Mesenteric fat pad (tissue), 1 donor: ENCODE measurements around the gene ABHD4. TPM values are rescaled to one million over a fixed set of nuclear protein-coding genes. Genes with fewer than 3 reads are reported as not detected.
"Not testable (repeated sequence)": the region's sequence is repeated elsewhere in the genome, so short reads cannot be mapped to it uniquely, and the experiment has no call there.

ENCODE experiments used
- DNase-seq: peaks from one replicate; pipeline ENCODE4 v3.0.0-alpha.2; 2020; ENCODE audit warnings: low spot score
- total RNA-seq: library from RNA; stranded (reverse); fragmentation: NEBNext Ultra II Directional; extraction: Animal tissue kit (Norgen Biotek cat#: 25700); gene quantifications from one replicate; pipeline ENCODE4 v1.2.1, GENCODE V29; 2021
- donor health status: DM: yes; HTN: yes; CAD: no.

Gene ABHD4
- total RNA-seq, 1 donor from 2014 or later: 36.5 TPM

DNA sequence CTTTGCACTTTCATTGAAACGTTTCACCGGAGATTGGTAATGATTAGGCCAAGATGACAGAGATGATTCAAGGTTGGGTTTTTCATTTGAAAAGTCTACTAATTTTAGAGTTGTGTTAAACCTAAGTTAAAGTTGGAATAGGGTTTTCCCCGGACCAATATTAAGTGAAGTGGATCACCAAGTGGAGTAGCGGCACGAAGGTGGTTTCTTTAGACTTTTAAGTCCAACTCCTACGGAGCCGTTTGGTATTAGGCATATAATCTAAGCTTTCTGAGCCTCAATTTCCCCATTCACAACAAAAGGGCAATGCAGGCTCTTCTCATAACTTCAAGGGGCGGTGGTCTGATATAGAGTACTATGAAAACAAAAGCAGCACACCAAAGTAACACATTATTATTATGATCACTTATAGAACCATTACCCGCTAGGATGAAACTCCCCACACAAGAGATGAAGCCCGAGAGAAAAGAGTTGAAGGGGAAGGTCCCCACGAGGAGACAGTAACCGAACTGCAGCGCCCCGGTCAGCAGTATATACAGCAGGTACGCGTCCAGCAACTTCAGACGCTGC, 9.5 kb upstream of the ABHD4 start:
- no peak for DNase-seq

DNA sequence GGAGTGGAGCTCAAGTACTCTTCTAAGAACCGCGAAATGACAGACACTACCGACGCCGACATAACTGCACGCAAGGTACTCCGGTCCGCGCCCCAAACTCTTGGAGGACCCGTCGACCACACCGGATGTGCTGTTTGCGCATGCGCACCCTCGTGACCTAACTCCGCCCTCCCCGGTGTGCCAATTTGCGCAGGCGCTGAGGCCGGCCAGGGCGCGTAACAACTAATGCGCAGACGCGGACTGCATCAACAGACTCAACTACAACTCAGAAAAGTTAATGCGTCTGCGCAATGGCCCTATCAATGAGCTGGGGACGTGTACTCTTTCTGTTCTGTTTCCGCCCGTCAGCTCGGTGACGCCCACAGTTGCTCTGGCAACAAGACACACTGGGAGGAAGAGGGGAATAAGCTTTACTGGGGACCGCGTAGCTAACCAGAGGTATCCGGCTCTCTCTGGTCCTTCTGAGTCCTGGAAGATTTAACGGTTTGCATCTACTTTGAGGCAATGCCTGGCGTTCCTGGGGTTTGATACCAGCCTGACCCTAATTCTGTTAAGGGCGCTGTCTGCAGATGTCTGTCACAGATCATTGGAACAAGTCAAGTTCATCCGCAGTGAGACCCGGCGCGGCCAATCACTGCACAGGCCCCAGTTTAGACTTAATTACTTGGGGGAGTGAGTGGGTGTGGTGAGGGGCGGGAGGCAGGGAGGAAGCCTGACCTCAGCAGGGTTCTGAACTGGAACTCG, 8.8 kb upstream of the ABHD4 start, which contains the start of gene DAD1:
Gene DAD1, minus strand, starts transcription at position 129 of the 744 bp plus-strand sequence. Its CDS starts 67 bp downstream, at position 62.
- peak; percentile 100 for DNase-seq

DNA sequence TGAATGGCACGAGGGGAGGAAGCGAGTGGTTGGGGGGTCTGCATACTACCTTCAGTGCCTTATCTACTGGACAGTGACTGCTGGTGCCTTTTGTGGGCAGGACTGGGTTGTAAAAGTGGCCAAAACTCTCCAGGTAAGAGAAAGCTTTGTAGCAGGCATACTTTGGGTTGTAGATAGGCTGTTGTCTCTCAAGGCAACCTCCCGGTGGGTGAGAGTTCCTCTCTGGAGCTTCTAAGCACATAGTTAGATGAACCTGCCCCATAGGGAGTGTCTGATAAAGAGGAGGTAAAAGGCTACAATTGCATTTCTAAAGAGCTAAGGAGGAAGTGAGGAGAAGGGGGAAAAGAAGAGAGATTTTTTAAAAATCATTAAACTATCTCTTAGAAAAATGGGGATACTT, 4.9 kb upstream of the ABHD4 start:
- DNase-seq: no peak

DNA sequence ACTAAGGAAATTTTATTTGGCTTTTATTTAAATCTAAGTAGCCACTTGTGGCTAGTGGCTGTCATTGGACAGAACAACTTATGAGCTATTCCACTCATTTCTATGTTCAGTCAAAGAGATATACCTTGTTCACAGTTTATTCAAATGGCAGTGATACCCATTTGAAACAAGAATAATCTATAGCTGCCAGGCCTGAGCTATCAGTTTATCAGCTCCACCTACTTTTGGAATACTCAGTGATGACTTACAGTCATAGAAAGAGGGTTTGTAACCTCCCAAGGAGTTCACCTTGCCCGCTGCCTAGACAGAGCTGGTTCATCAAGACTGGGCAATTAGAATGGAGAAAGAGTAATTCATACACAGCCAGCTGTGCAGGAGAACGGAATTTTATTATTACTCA, 4.5 kb upstream of the ABHD4 start:
- DNase-seq: no peak

DNA sequence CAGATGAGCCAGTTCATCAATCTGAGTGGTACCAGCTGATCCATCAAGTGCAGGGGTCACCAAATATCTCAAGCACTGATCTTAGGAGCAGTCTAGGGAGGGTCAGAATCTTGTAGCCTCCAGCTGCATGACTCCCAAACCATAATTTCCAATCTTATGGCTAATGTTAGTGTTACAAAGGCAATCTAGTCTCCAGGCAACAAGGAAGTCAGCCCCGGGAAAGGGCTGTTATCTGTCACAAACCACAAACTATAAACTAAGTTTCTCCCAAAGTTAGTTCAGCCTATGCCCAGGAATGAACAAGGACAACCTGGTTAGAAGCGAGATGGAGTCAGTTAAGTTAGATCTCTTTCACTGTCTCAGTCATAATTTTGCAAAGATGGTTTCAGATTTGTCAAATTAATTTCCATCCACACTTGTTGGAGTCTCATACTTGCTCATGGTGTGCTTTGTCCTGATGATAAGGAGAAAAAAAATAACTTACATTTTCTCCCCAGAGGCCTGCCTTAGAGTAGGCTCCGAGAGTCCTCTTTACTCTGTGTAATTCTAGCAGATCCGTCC, 3.9 kb upstream of the ABHD4 start:
- DNase-seq: no peak

DNA sequence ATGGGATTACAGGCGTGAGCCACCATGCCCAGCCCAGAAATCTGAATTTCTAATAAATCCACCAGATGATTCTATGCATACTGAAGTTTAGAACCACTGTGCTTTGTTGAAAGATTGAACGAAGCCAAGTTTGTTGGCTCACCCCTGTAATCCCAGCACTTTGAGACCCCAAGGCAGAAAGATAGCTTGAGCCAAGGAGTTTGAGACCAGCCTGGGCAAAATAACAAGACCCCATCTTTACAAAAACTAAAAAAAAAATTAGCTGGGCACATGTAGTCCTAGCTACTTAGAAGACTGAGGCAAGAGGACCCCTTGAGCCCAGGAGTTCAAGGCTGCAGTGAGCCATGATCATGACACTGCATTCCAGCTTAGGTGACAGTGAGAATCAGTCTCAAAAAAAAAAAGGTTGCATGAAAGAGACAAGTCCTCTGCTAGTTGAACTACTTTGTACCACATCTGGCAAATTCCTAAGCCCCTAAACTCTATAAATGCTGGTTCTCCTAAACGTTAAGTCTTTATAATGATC, 1.7 kb upstream of the ABHD4 start:
- no peak for DNase-seq

DNA sequence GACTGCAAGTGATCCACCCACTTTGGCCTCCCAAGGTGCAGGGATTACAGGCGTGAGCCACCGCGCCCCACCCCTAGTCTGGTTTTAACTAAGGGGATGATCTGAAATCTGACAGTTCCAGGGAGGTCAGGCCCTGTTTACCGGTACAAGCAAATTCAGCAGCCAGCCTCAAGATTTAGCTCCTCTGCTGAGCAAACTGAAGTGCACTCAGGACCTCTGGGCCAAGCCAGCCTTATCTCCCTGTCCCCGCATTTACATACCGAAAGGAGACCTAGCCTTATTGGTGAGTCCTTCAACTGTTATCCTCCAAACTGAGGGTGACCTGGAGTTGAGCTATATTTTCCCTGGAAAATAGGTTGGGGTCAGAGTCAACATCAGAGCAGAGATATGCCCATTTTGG, 835 bp upstream of the ABHD4 start:
- DNase-seq: no peak

DNA sequence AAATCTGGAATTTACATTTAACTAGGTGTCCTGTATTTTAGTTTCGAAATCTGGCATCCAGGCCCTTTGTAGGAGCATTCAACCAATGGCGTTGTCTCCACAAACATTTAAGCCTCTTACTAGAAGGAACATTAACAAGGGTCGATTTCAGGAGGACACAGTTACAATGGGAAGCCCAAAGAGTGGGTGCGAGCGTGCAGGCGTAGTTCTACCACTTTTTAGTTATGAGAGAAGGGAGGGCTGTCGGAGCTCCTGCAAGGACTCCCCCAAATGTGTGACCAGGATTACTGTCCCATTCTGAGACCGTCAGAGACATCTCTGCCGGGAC, 365 bp upstream of the ABHD4 start:
- no peak for DNase-seq

DNA sequence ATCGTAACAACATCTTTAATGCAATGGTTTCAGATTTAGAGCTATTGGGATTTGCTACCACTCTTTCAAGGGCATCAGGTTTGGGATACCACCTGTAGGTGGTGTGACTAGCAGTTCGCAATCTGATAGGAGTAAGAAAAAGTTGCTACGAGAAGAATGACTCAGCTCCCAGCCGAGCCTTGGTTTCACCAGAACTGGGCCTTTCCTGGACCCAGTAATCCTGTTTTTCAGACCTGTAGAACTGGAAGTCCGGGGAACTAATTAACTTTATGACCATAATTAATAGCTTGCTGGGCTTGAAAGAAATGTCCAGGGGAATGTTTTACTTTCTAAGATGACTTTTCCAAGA, 770 bp downstream of the ABHD4 start:
- peak; percentile 76 for DNase-seq

DNA sequence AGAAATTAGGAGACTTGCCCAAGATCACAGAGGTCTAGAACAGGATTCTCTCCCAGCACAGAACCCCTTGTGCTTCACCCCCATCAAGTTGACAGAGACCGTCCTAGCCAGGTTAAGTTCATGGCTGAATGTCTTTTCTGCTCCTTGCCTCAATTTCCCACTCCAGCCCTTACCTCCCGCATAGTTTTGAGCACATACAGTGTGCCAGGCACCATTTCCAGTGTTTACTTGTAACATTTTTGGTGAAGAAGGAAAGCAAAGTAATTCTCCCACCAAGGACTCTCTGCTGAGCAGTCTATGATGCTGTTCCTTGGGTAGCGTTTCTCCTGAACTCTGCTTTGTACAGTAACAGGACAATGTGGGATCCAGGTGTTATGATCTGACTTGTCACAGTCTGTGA, 1.2 kb downstream of the ABHD4 start:
- DNase-seq: no peak

DNA sequence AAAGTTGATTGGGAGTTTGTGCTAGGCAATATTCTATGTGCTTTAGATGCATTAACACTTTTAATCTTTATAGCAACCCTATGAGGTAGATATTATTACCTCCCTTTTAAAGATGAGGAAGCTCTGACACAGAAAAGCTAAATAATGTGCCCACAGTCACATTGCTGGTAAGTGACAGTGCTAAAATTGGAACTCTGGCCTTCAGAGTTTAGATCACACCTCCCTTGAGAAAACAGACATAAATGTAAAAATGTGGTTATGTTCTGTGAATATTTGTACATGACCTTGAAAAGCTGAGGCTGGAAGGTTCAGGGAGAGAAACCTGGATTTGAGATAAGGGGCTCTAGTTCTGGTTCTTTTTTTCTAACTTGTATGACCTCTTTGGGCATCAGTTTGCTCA, 1.9 kb downstream of the ABHD4 start:
- no peak for DNase-seq

DNA sequence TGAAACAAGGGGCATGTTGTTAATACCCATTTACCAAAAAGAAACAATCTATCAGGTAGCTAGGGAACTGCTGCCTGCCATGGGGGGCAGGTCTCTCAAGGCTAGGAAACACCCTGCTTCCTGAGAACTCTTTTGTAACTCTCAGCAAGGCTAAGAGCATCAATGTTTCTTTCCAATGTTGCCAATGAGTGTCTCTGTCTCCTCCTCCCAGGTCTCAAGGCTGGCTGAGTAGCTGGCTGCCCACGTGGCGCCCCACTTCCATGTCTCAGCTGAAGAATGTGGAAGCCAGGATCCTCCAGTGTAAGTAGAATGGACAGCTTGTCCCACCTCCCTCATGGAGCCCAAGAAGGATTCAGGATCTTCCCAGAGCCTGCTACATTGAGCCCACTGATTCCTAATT, 3.4 kb downstream of the ABHD4 start:
- DNase-seq: no peak

DNA sequence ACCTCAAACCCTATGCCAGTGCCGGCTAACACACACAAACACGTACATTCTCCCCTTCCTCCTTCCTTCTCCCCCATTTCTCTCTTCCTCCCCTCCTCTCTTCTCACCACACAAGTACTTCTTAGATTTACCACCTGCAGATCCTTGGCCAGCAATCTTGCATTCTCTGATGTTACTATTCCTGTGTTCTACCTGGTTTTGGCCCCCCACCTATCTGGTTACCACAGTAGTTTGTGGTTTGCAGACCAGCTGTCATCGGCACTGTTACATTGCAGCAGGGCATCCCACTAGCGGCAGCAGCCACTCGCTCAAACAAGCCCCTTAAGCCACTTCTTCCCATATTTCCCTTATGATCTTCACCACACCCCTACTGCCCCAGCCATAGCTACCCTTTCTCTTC, 3.9 kb downstream of the ABHD4 start:
- DNase-seq: no peak

DNA sequence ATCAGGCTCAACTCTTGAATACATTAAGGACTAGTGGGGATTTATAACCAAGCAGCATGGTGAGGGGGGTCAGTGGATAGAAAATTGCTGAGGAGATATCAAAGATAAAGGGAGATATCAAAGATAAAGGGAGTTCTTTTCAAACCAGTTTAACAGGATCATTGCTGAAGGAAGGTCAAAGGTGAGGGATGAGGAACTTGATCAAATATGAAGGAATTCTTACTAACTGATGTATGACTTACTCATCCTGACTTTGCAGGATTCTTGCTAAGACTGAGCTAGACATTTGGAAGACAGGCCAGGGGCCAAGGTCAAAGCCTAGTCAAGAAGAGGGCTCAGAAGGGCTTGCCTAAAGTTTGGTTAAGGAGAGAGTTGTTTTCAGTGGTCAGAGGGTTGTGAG, 4.8 kb downstream of the ABHD4 start:
- no peak for DNase-seq

DNA sequence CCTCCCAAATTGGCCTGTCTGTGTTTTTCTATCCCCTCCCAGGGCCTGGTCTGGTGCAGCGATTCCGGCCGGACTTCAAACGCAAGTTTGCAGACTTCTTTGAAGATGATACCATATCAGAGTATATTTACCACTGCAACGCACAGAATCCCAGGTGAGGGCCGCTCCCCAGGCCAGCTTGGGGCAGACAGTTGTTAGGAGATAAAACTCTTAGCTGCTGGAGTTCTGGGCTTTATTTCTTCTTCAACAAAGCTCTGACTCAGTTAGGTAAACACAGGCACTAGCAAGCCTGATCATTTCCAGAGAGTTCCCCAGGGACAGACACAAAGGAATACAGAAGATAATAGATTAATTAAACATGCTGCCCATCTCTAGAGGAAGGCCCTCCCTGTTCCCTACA, 8.3 kb downstream of the ABHD4 start:
- no peak for DNase-seq

DNA sequence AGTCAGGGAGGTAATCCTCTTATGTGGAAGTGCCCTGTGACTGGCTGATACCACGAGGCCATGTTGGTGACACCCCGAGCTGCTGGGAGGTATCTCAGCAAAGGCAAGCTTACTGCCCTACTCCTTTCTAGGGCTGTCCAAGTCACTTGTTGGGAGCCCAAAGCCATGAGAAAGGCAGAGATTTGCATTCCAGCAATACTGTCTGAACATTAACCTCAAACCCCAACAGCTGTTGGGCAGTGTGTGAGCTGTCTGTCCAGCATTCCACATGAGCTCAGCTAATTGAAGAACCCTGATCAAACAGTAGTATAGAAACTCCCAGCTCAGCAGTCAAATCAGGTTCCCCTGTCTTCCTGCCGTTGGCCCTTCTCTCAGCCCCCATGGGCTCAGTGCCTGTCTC, 9.2 kb downstream of the ABHD4 start:
- DNase-seq: no peak

DNA sequence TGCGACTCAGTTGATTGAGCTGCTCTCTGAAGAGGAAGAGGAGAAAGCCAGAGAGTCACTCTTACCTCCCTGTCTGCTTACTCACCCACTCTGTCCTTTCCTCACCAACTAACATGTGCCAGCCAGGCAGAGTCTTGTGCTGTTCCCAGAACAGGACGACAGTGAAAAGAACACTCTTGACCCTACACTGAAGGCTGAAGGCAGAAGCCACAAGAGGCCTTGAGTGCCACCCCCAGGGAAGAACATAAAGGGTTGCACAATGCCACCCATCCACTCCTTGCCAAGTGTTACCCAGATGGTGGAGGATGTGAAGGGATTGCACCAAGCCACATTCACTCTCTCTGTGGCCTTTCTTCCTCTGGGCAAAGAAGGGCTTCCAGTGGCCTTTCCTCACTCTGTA, 12.8 kb downstream of the ABHD4 start:
- DNase-seq: no peak

DNA sequence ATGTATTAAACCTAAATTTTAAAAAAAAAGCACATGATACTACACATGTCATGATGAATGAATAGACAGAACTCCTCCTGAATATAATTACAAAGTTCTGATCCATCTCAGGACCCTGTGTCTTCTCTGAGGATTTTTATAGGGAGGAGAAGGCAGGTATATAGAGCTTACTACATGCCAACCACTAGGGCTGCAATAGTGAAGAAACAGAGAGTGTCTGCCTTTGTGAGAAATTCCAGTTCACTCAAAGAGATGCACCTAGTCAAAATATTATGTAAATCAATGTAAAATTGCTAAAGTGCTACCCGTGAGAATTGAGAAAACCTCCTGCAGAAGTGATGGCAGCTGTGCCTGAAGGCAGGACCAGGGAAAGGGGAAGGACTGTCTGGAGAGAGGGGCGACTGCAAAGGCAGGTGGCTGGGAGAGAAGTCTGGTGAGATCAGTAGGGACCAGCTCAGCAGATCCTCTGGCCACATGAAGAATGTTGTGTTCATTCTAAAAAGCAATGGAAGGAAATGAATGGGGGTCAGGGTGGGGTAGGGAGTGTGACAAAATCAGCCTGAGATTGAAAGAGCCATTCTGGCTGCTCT, 15.1 kb downstream of the ABHD4 start:
- DNase-seq: no peak

DNA sequence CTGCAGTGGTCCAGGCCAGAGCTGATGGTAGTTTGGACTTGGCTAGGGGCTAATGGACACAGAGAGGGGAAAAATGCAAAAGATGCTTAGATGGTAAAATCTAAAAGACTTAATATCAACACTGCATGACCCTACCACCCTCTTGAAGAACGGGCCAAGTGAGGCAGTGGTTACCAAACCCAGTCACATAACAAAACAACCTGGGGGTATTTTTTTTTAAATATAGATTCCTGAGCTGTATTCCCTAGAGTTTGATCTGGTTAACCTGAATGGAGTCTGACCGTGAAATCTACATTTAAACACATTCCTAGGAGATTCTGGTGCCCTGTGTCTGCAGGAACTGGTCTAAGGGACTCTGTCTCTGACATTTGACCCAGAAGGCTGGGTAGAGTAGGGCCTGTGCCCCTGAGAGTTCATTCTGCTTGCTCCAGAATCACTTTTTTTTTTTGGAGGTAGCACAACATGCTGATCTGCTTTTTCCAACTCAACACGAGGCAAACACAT, 15.7 kb downstream of the ABHD4 start:
- no peak for DNase-seq

DNA sequence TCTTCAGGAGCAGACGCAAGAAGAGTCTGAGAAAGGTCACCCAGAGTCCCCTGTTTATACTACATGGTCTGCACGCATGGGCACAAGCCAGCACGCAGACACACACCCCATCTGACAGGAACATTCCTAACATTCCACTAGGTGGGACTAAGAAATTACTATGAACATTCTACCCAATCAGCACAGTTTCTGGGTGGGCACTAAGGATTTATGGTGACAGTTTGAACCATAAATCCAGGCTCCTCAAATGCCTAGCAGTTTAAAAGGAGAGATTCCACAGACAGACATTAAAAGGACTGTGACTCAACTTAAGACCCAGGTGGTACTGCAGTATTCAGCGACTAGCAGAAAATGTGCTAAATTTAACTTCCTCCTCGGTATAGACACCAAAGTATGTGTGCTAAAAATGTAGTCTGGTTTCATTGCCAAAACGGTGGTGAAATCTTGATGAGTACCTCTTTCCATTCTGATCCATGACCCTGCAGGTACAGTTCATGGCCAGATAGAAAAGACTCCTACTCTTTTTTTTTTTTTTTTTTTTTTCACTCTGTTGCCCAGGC, 16.2 kb downstream of the ABHD4 start:
- no peak for DNase-seq

DNA sequence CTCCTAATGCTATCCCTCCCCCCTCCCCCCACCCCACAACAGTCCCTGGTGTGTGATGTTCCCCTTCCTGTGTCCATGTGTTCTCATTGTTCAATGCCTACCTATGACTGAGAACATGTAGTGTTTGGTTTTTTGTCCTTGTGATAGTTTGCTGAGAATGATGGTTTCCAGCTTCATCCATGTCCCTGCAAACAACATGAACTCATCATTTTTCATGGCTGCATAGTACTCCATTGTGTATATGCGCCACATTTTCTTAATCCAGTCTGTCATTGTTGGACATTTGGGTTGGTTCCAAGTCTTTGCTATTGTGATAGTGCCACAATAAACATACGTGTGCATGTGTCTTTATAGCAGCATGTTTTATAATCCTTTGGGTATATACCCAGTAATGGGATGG, 17.7 kb downstream of the ABHD4 start:
- not testable (repeated sequence) for DNase-seq

DNA sequence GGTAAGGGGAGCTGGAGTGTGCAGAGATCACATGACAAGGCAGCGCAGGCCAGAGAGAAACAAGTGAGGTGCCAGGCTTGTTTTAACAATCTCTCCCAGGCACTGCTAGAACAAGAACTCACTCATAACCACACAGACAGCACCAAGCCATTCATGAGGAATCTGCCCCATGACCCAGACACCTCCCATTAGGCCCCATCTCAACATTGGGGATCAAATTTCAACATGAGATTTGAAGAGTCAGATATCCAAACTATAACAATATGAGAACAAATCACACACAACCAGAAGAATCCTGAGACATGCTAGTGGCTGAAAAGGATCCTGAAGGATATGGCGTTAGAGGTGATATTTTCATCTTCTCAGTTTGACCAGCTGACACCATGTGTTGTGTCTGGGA, 24.2 kb downstream of the ABHD4 start:
- DNase-seq: no peak
